K562 (cell line): ENCODE results near the gene TMEM131L. TPM values are rescaled to one million over a fixed set of nuclear protein-coding genes. Genes with fewer than 3 reads are reported as not detected.

Source experiments
- ATAC-seq: fragments of 200-7000 bp; cut with Tn5 transposase; 3 replicates; pipeline ENCODE4 v1.9.1; 2020; ENCODE audit warnings: moderate library complexity
- BruUV-seq: library from RNA; stranded (reverse); fragments of 400-500 nt; replicated peaks from 2 replicates; lab custom pipeline; 2021; lab: Mats Ljungman, UMichigan
- CTCF ChIA-PET: fragments of 300-600 bp; formaldehyde crosslinking; extraction: SDS; loops from one replicate; lab custom pipeline; 2021; ENCODE audit warnings: low intra/inter-chr PET ratio; lab: Yijun Ruan, JAX
- POLR2A ChIA-PET: fragments of 300-600, 350-650 bp; sonication (Branson Sonifier 250); formaldehyde crosslinking; extraction: SDS; loops from one replicate; lab custom pipeline; 2021; ENCODE audit warnings: antibody characterized with exemption, inconsistent platforms; lab: Yijun Ruan, JAX
- DNase-seq, 4 experiments: peaks; one replicate each; pipeline versions ENCODE4 v3.0.0 to v3.0.0-alpha.2; 2011 to 2018; ENCODE audit warnings: low spot score in 3 of 4, mixed read lengths in 3 of 4; ENCODE audit errors: extremely low read depth in 1 of 4
- FAIRE-seq: peaks from 2 replicates; lab custom pipeline; 2011; peaks lifted over from hg19 to GRCh38; lab: Jason Lieb, UNC
- H2AFZ ChIP-seq: 2 replicates; pipeline ENCODE4 v1.6.0; 2011; ENCODE audit warnings: low read depth, low read length, control low read depth, inconsistent platforms
- H3K27ac ChIP-seq: fragments of 200-600 bp; 3 replicates; pipeline ENCODE4 v1.8.0; 2011; ENCODE audit warnings: low read depth, mild to moderate bottlenecking, control low read depth, inconsistent platforms, low read length, moderate library complexity, mixed read lengths; ENCODE audit errors: extremely low read depth
- H3K27me3 ChIP-seq, 2 experiments: fragments of 300-600 bp in 1 of 2; 2 replicates in 1 of 2; 3 replicates in 1 of 2; pipeline versions ENCODE4 v1.6.0 to v1.8.0; 2011; ENCODE audit warnings: inconsistent platforms in 2 of 2, low read length in 2 of 2, mild to moderate bottlenecking in 1 of 2, mixed read lengths in 1 of 2, moderate library complexity in 1 of 2; ENCODE audit not compliant: control insufficient read depth in 2 of 2, insufficient read depth in 2 of 2
- H3K36me3 ChIP-seq: fragments of 300-600 bp; 3 replicates; pipeline ENCODE4 v1.8.0; 2011; ENCODE audit warnings: mild to moderate bottlenecking, low read length, inconsistent platforms; ENCODE audit not compliant: control insufficient read depth, insufficient read depth
- H3K4me1 ChIP-seq, 2 experiments: fragments of 200-600 bp in 1 of 2; replicated peaks in 1 of 2; 2 replicates in 1 of 2; 3 replicates in 1 of 2; pipeline versions ENCODE4 v1.5.1 to v1.8.0; 2011; ENCODE audit warnings: inconsistent platforms in 2 of 2, low read length in 2 of 2, mild to moderate bottlenecking in 1 of 2, mixed read lengths in 1 of 2, moderate library complexity in 1 of 2; ENCODE audit not compliant: control insufficient read depth in 2 of 2, insufficient read depth in 2 of 2
- H3K4me2 ChIP-seq: 2 replicates; pipeline ENCODE4 v1.6.1; 2011; ENCODE audit warnings: low read length, control low read depth, inconsistent platforms, mixed read lengths; ENCODE audit not compliant: insufficient read depth
- H3K4me3 ChIP-seq: fragments of 200-600 bp; sonication (generic), shearing (Covaris generic); 2 replicates; pipeline ENCODE4 v1.5.1; 2016; ENCODE audit warnings: control low read depth, inconsistent platforms
- H3K79me2 ChIP-seq: fragments of 200-600 bp; 3 replicates; pipeline ENCODE4 v1.8.0; 2011; ENCODE audit warnings: low read length, inconsistent platforms; ENCODE audit not compliant: control insufficient read depth, insufficient read depth
- H3K9ac ChIP-seq, 2 experiments: 2 replicates each; pipeline versions ENCODE4 v1.6.0 to v1.6.1; 2011; ENCODE audit warnings: low read depth in 2 of 2, low read length in 2 of 2, control low read depth in 1 of 2, inconsistent platforms in 1 of 2, mild to moderate bottlenecking in 1 of 2, mixed read lengths in 1 of 2; ENCODE audit not compliant: insufficient read depth in 1 of 2
- H3K9me1 ChIP-seq: one replicate; pipeline ENCODE4 v1.6.0; 2011; ENCODE audit warnings: inconsistent platforms, mild to moderate bottlenecking, low read length, moderate library complexity; ENCODE audit not compliant: control insufficient read depth, insufficient read depth
- H3K9me3 ChIP-seq: replicated peaks from 2 replicates; pipeline ENCODE4 v1.5.1; 2011; ENCODE audit warnings: low read depth, low read length, inconsistent platforms; ENCODE audit not compliant: control insufficient read depth, insufficient read depth
- H4K20me1 ChIP-seq: replicated peaks from 2 replicates; pipeline ENCODE4 v1.6.1; 2011; ENCODE audit warnings: low read length, inconsistent platforms, mixed read lengths; ENCODE audit not compliant: control insufficient read depth, insufficient read depth
- CC2D1A ChIP-seq: fragments of 450-650 bp; IDR thresholded peaks from 2 replicates; pipeline ENCODE4 v1.6.1; 2017; ENCODE audit warnings: mild to moderate bottlenecking
- CEBPB ChIP-seq: fragments of 450-650 bp; IDR thresholded peaks from 2 replicates; pipeline ENCODE4 v1.6.1; 2016; ENCODE audit warnings: missing genetic modification characterization, missing compliant biosample characterization
- FOS ChIP-seq: IDR thresholded peaks from 3 replicates; pipeline ENCODE4 v1.6.1; 2011; ENCODE audit not compliant: insufficient read length; ENCODE audit errors: extremely low read depth
- FOSL1 ChIP-seq: fragments of 200-800 bp; sonication (Bioruptor generic); conservative IDR thresholded peaks from 2 replicates; pipeline ENCODE4 v1.6.1; 2016; ENCODE audit warnings: missing genetic modification characterization, missing compliant biosample characterization
- FOXA3 ChIP-seq, 2 experiments: fragments of 450-650 bp in 1 of 2; sonication (generic) in 1 of 2; formaldehyde crosslinking; IDR thresholded peaks in 1 of 2; conservative IDR thresholded peaks in 1 of 2; 2 replicates each; pipeline versions ENCODE4 v1.4.0 to v1.8.0; 2020 to 2022; ENCODE audit warnings: mild to moderate bottlenecking in 2 of 2, missing genetic modification reagents in 1 of 2
- HNRNPLL ChIP-seq: fragments of 200-400 bp; formaldehyde crosslinking; IDR thresholded peaks from 2 replicates; pipeline ENCODE4 v1.6.1; 2017; ENCODE audit warnings: low read length, low read depth, mild to moderate bottlenecking; ENCODE audit not compliant: poor library complexity, severe bottlenecking
- HOXB6 ChIP-seq: fragments of 250-450 bp; sonication (Bioruptor Pico); IDR thresholded peaks from 2 replicates; pipeline ENCODE4 v1.5.1; 2022; ENCODE audit warnings: mild to moderate bottlenecking, borderline replicate concordance
- HSF4 ChIP-seq: fragments of 250-450 bp; sonication (Bioruptor Pico); IDR thresholded peaks from 2 replicates; pipeline ENCODE4 v2.1.2; 2022; ENCODE audit warnings: mild to moderate bottlenecking, moderate library complexity, borderline replicate concordance
- IRF2 ChIP-seq: sonication (generic); formaldehyde crosslinking; IDR thresholded peaks from 2 replicates; pipeline ENCODE4 v1.8.1; 2022; ENCODE audit warnings: mild to moderate bottlenecking, missing genetic modification reagents
- MYC ChIP-seq, 2 experiments: fragments of 250-450 bp in 1 of 2; sonication (Bioruptor Pico) in 1 of 2; IDR thresholded peaks; 2 replicates each; pipeline versions ENCODE4 v1.5.1 to v1.6.1; 2012 to 2021; ENCODE audit warnings: low read depth in 2 of 2, borderline replicate concordance in 1 of 2, improper control_type of control experiment in 1 of 2, low read length in 1 of 2, mild to moderate bottlenecking in 1 of 2, moderate library complexity in 1 of 2
- NCOR1 ChIP-seq: fragments of 450-650 bp; IDR thresholded peaks from 2 replicates; pipeline ENCODE4 v1.6.1; 2016; ENCODE audit warnings: mild to moderate bottlenecking, moderate library complexity
- USF1 ChIP-seq: sonication (generic); formaldehyde crosslinking; IDR thresholded peaks from 2 replicates; pipeline ENCODE4 v1.9.0; 2022; ENCODE audit warnings: mild to moderate bottlenecking, missing genetic modification reagents
- ZBTB9 ChIP-seq: fragments of 450-650 bp; formaldehyde crosslinking; IDR thresholded peaks from 2 replicates; pipeline ENCODE4 v1.4.0; 2020; ENCODE audit warnings: mild to moderate bottlenecking, moderate library complexity
- ZNF134 ChIP-seq: fragments of 250-450 bp; sonication (Bioruptor Pico); conservative IDR thresholded peaks from 2 replicates; pipeline ENCODE4 v1.4.0; 2020
- ZNF655 ChIP-seq: fragments of 250-450 bp; sonication (Bioruptor Pico); IDR thresholded peaks from 2 replicates; pipeline ENCODE4 v1.5.0; 2021
- ZNF75A ChIP-seq: fragments of 450-650 bp; formaldehyde crosslinking; IDR thresholded peaks from 2 replicates; pipeline ENCODE4 v1.4.0; 2020; ENCODE audit warnings: mild to moderate bottlenecking
- WGBS: fragments of 100-300 bp; shearing (Covaris generic); methylation state at CpG from one replicate; pipeline ENCODE4 v1.1.6; 2016; ENCODE audit warnings: low coverage, mixed read lengths; ENCODE audit not compliant: insufficient coverage; ENCODE audit errors: missing lambda C conversion rate; 5-methylcytosine and 5-hydroxymethylcytosine counted together
- in situ Hi-C: fragments of 300-500 bp; cut with MboI; formaldehyde crosslinking; loops from 4 replicates; pipeline ENCODE4 v1.15.0; 2018; ENCODE audit warnings: inconsistent platforms, mixed read lengths
- intact Hi-C: fragments of 100-400 bp; cut with micrococcal nuclease; formaldehyde crosslinking; loops from 2 replicates; pipeline ENCODE4 v1.14.2; 2022
- polyA plus RNA-seq, 8 experiments: library from polyadenylated mRNA; depleted of rRNA in 4 of 8; stranded (reverse) in 5 of 8; unstranded in 3 of 8; fragments of >200 nt; fragmentation: Nextera tagmentation in 2 of 8; fragmentation: Illumina TruSeq in 1 of 8; extraction: Ambion mirVana in 2 of 8; extraction: Trizol in 1 of 8; gene quantifications; 2 replicates each; pipeline versions ENCODE4 v1.2.1 to v1.2.3, GENCODE V29; 2011 to 2014; ENCODE audit warnings: inconsistent platforms in 1 of 8, missing spikeins in 1 of 8
- total RNA-seq, 7 experiments: library from RNA; depleted of rRNA in 6 of 7; stranded (reverse); fragments of >200 nt in 6 of 7; fragmentation: Illumina TruSeq in 2 of 7; extraction: Trizol in 2 of 7; gene quantifications; 2 replicates each; pipeline versions ENCODE4 v1.2.1 to v1.2.3, GENCODE V29; 2011 to 2021; ENCODE audit warnings: low replicate concordance in 1 of 7

TMEM131L gene
- total and polyA plus RNA-seq, 9 of the 15 experiments (the other 6 are each of a cell fraction or from before 2014, with no cell fraction given) = 1.2 to 20.8 (median 12.9) TPM

GRCh38 chr4:153602758-153603157, 136.6 kb downstream of the TMEM131L start:
- ATAC-seq (no peak), DNase-seq (no peak), FAIRE-seq (no peak)
- in situ Hi-C loops (no loop called here), intact Hi-C loops (no loop called here)
- peaks cover 6% of the 10 kb centered on the region for H3K9me1 ChIP-seq
- H3K4me2 ChIP-seq = no peak overlapping the region
- H3K36me3 ChIP-seq = peaks cover 76% of the 10 kb centered on the region
- no peak overlapping the region for H3K9ac ChIP-seq
- H3K4me1 ChIP-seq = no peaks in the 10 kb centered on the region
- TF ChIP-seq FOS = no peak
- no peak for TF ChIP-seq MYC (IDR thresholded peaks at IDR 0.05; ENCODE audit: low read depth, low read length)
- TF ChIP-seq MYC (CRISPR knock-in tag; IDR thresholded peaks at IDR 0.05; ENCODE audit: borderline replicate concordance, low read depth) = no peak
- TF ChIP-seq IRF2 = no peak
- TF ChIP-seq ZNF75A (CRISPR knock-in tag) = no peak
- TF ChIP-seq CC2D1A = no peak
- TF ChIP-seq USF1 (CRISPR knock-in tag) = no peak
- TF ChIP-seq CEBPB (tag) = no peak
- no peak for TF ChIP-seq ZBTB9 (CRISPR knock-in tag)
- no peak for TF ChIP-seq ZNF134 (CRISPR knock-in tag)
- no peak for TF ChIP-seq HOXB6
- TF ChIP-seq ZNF655 (CRISPR knock-in tag) = no peak
- TF ChIP-seq HSF4 (CRISPR knock-in tag) = no peak
- TF ChIP-seq HNRNPLL = no peak
- no peak for TF ChIP-seq FOXA3 (CRISPR knock-in tag; conservative IDR thresholded peaks at IDR 0.05 in 1 of 2, IDR thresholded peaks at IDR 0.05 in 1 of 2)
- no peak for TF ChIP-seq FOSL1 (tag)
- TF ChIP-seq NCOR1 = no peak
- no peak overlapping the region for H3K4me3 ChIP-seq
- H2AFZ ChIP-seq = no peak overlapping the region
- H4K20me1 ChIP-seq = no peaks in the 10 kb centered on the region
- 98% methylated on average over 3 of the region's 3 CpGs for WGBS
- no peaks in the 10 kb centered on the region; the same call in 1 of the 2 replicates for H3K9me3 ChIP-seq
- no peaks in the 10 kb centered on the region for H3K27me3 ChIP-seq
- H3K79me2 ChIP-seq = no peaks in the 10 kb centered on the region
- no peak overlapping the region for H3K27ac ChIP-seq
- BruUV-seq = no TSS peak
- CTCF ChIA-PET = no interaction called here
- POLR2A ChIA-PET = interaction anchor here (0.7 to 1.3 kb wide), 2 partner anchors 10 to 174 kb away, joined by 3 to 5 read pairs; no protein-coding TSS in a partner anchor
